Measurements from ENCODE around the gene AATK. TPM values are rescaled to one million over a fixed set of nuclear protein-coding genes. Genes with fewer than 3 reads are reported as not detected.

AATK gene
- total RNA-seq, 4 donors from 2014 or later, result 0.64 to 2.8 (median 1.1) TPM

GRCh38 chr17:81199482-81199830 lies 33.4 kb upstream of the AATK start:
- WGBS, result 82% methylated on average over 5 of the region's 18 CpGs
- H3K27me3 ChIP-seq, result no peaks in the 10 kb centered on the region
- TF ChIP-seq POLR2A (IDR thresholded peaks at IDR 0.05), result no peak
- TF ChIP-seq POLR2AphosphoS5 (IDR thresholded peaks at IDR 0.05), result no peak
- TF ChIP-seq EP300 (IDR thresholded peaks at IDR 0.05), result no peak
- TF ChIP-seq CTCF (IDR thresholded peaks at IDR 0.05), result no peak
- H3K9me3 ChIP-seq, result no peaks in the 10 kb centered on the region
- peaks cover 23% of the 10 kb centered on the region for H3K36me3 ChIP-seq
- no peak overlapping the region for H3K4me3 ChIP-seq
- H3K4me1 ChIP-seq, result no peaks in the 10 kb centered on the region
- H3K27ac ChIP-seq, result no peak overlapping the region
- DNase-seq (ENCODE audit: low spot score in 2 of 2), result no peak

DNA sequence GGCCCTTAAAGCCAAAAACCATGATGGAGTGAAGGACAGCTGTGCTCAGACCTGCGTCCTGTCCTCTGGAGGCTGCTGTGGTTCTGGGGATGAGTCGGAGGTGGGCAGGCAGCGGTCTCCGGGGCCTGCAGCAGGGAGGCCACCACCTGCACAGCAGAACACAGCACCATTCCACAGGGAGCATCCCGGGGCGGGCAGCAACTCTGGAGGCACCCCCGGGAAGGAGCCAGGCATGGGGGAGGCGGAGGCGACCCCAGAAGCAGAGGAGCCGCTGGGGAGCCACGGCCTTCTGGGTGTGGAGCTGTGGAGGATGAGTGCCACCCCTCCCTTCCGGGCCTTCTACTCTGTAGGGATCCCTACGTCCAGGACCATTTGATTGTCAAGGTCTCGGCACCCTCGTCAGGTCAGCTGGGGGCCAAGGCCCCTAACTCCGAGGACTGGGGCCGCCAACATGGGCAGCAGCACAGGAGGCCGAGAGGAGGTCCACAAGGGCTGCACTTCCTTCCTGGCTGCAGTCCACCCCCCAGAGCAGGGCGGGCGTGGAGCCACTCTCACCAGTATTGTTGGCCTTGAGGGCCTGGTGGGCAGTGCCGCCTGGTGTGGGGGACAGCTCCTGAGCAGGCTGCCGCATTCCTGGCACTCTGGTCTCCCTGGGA lies 32.9 kb upstream of the AATK start:
- WGBS, result 88% methylated on average over 21 of the region's 22 CpGs
- Histone ChIP-seq H3K4me1 (no peaks in the 10 kb centered on the region), H3K27ac (no peak overlapping the region), H3K9me3 (no peaks in the 10 kb centered on the region), H3K27me3 (no peaks in the 10 kb centered on the region), H3K4me3 (no peak overlapping the region), H3K36me3 (peaks cover 23% of the 10 kb centered on the region)
- no peak for TF ChIP-seq POLR2A (IDR thresholded peaks at IDR 0.05)
- no peak for TF ChIP-seq POLR2AphosphoS5 (IDR thresholded peaks at IDR 0.05)
- no peak for TF ChIP-seq EP300 (IDR thresholded peaks at IDR 0.05)
- no peak for TF ChIP-seq CTCF (IDR thresholded peaks at IDR 0.05)
- DNase-seq (ENCODE audit: low spot score in 2 of 2), result no peak

DNA sequence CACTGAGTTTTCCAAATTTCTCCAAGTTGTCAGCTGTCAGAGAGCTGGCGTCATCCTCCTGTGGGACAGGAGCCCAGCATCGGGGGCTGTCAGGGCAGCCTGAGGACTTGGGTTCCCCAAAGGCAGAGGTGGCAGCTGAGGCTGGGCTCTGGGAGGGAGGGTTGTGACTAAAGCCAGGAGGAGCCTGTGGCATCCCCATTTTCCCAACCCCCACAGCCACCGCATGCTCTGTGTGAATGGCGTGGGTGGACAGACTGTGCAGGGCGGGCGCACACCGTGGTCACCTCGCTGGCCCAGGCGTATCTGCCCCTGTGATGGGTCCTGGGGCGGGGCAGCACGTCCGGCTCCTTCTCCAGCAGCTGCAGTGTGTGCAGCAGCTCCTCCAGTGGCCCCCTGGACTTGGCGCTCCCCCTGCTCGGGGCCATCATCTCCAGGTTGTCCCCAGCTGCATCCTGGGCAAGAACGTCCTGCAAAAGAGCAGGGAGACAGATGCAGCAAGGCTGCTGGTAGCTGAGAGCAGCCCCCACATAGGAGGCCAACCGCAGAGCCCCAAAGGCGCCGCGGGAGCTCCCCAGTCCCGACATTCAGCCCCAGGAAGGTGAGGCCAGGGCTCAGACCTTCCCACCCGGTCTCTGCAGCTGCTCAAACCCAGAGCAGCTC lies 31.9 kb upstream of the AATK start:
- H3K27me3 ChIP-seq, result no peaks in the 10 kb centered on the region
- H3K4me1 ChIP-seq, result no peaks in the 10 kb centered on the region
- no peak overlapping the region for H3K4me3 ChIP-seq
- DNase-seq (ENCODE audit: low spot score in 2 of 2), result no peak
- 87% methylated on average over 15 of the region's 21 CpGs for WGBS
- H3K27ac ChIP-seq, result no peak overlapping the region
- TF ChIP-seq POLR2AphosphoS5 (IDR thresholded peaks at IDR 0.05) (no peak), CTCF (IDR thresholded peaks at IDR 0.05) (no peak)
- H3K36me3 ChIP-seq, result peaks cover 19% of the 10 kb centered on the region
- H3K9me3 ChIP-seq, result no peaks in the 10 kb centered on the region

DNA sequence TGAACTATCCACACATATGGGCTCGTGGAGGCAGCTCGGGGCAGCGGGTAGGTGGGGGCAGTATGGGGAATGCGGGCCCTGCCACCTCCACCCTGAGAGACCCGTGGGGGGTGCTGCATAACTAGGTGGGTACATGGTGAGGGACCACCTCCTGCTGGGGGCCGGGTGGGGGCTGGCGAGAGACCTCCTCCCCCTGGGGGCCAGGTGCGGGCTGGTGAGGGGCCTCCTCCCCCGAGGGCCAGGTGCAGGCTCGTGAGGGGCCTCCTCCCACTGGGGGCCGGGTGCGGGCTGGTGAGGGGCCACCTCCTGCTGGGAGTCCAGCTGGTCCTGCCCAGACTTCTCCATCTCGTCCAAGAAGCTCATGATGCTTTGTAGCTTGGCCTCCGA lies 31.4 kb upstream of the AATK start:
- no peak for DNase-seq (ENCODE audit: low spot score in 2 of 2)
- TF ChIP-seq CTCF (IDR thresholded peaks at IDR 0.05) (no peak), EP300 (IDR thresholded peaks at IDR 0.05) (no peak), POLR2A (IDR thresholded peaks at IDR 0.05) (no peak), POLR2AphosphoS5 (IDR thresholded peaks at IDR 0.05) (no peak)
- Histone ChIP-seq H3K4me3 (no peak overlapping the region), H3K27me3 (no peaks in the 10 kb centered on the region), H3K27ac (no peak overlapping the region), H3K9me3 (no peaks in the 10 kb centered on the region), H3K4me1 (no peaks in the 10 kb centered on the region), H3K36me3 (peaks cover 19% of the 10 kb centered on the region)
- WGBS, result no CpG with 5 or more reads among the region's 14 CpGs

DNA sequence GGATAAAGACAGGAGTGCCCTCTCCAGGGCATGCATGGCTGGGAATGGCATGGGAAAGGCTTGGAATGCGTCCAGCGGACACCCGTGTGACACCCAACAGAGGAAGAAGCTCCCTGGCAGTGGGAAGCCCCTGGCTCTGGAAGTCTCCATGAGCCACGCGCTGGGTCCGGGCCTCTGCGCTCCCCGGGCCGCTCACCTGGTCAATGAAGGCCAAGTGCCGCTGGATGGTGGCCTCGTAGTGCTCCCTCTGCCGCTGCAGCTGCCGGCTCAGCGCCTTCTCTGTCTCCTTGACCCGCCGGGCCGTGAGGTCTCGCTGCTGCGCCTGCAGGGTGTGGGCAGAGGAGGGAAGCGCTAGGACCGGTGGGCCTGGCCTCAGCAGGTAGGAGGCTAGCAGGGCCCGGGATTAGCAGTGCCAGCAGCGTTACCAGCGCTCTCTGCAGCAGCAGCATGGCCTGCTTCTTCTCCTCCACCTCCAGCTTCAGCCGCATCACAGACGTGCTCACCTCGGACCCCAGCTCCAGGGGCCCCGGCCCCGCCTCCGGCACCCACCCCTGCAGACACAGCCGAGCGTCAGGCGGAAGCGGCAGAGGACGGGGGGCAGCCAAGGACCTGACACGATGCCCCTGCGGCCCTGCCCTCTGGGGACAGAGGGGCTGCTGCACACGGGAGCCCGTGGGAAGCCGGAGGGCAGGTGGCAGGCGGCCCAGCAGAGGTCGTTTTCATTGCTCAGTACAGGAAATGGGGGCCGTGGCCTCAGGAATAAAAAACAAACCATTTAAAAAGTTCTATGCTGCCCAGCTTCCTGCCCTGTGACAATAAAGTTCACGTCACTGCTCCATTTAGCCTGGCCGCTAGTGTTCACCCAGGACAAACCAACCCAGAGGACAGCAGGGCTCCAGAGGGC lies 30.7 kb upstream of the AATK start:
- Histone ChIP-seq H3K4me3 (no peak overlapping the region), H3K36me3 (peaks cover 19% of the 10 kb centered on the region), H3K27ac (no peak overlapping the region)

More for the DNA sequence above, 30.7 kb upstream of the AATK start:
- WGBS, result 91% methylated on average over 4 of the region's 45 CpGs
- no peaks in the 10 kb centered on the region for H3K27me3 ChIP-seq
- H3K4me1 ChIP-seq, result no peaks in the 10 kb centered on the region
- no peaks in the 10 kb centered on the region for H3K9me3 ChIP-seq
- TF ChIP-seq CTCF (IDR thresholded peaks at IDR 0.05), result no peak
- TF ChIP-seq POLR2A (IDR thresholded peaks at IDR 0.05), result no peak
- TF ChIP-seq POLR2AphosphoS5 (IDR thresholded peaks at IDR 0.05), result no peak
- no peak for TF ChIP-seq EP300 (IDR thresholded peaks at IDR 0.05)
- DNase-seq (ENCODE audit: low spot score in 2 of 2), result no peak

All from suprapubic skin (tissue), 4 donors.